Epithelial cell of esophagus (primary cell): Measurements from ENCODE around the gene VAT1L.

ENCODE experiments used
- DNase-seq: peaks from one replicate; pipeline ENCODE4 v3.0.0; 2010; ENCODE audit warnings: low read depth
- H3K4me3 ChIP-seq: 2 replicates; pipeline ENCODE4 v1.5.1; 2011; ENCODE audit warnings: mild to moderate bottlenecking, low read length, control low read depth
- CTCF ChIP-seq: IDR thresholded peaks from 2 replicates; pipeline ENCODE4 v1.5.1; 2011; ENCODE audit warnings: low read depth, mild to moderate bottlenecking, low read length, control low read depth, inconsistent platforms; ENCODE audit not compliant: insufficient read depth; ENCODE audit errors: missing control alignments

VAT1L gene

GRCh38 chr16:77761204-77761603 lies 27.2 kb upstream of the VAT1L start:
- no peak for DNase-seq
- no peak for TF ChIP-seq CTCF
- H3K4me3 ChIP-seq = no peak overlapping the region

GRCh38 chr16:77762262-77762661 lies 26.1 kb upstream of the VAT1L start:
- DNase-seq = no peak
- no peak for TF ChIP-seq CTCF
- no peak overlapping the region for H3K4me3 ChIP-seq

GRCh38 chr16:77763994-77764393 lies 24.4 kb upstream of the VAT1L start:
- no peak for TF ChIP-seq CTCF
- peak; percentile 7 for DNase-seq
- no peak overlapping the region for H3K4me3 ChIP-seq

GRCh38 chr16:77767211-77767610 lies 21.2 kb upstream of the VAT1L start:
- no peak for DNase-seq
- TF ChIP-seq CTCF = no peak
- H3K4me3 ChIP-seq = no peak overlapping the region

GRCh38 chr16:77767826-77768225 lies 20.5 kb upstream of the VAT1L start:
- no peak overlapping the region for H3K4me3 ChIP-seq
- no peak for TF ChIP-seq CTCF
- DNase-seq = no peak

- DNase-seq = peak; percentile 51
- H3K4me3 ChIP-seq = no peak overlapping the region
- no peak for TF ChIP-seq CTCF
These were observed 12.2 kb upstream of the VAT1L start for GRCh38 chr16:77775911-77776909.

- no peak overlapping the region for H3K4me3 ChIP-seq
- no peak for DNase-seq
- no peak for TF ChIP-seq CTCF
These were observed 10.6 kb upstream of the VAT1L start for GRCh38 chr16:77777745-77778144.
